Astrocyte (in vitro differentiated cells and primary cell): ENCODE results near the gene LMNTD2. TPM values are rescaled to one million over a fixed set of nuclear protein-coding genes. Genes with fewer than 3 reads are reported as not detected.

Experiments used
- DNase-seq: peaks from one replicate; pipeline ENCODE4 v3.0.0-alpha.2; 2010; ENCODE audit warnings: low read depth
- FAIRE-seq: peaks from 2 replicates; lab custom pipeline; 2011; peaks lifted over from hg19 to GRCh38; lab: Jason Lieb, UNC
- H2AFZ ChIP-seq: 2 replicates; pipeline ENCODE4 v1.6.0; 2012; ENCODE audit warnings: low read depth, low read length, inconsistent platforms
- H3K27ac ChIP-seq: 2 replicates; pipeline ENCODE4 v1.5.1; 2011; ENCODE audit warnings: low read depth, low read length, inconsistent platforms
- H3K27me3 ChIP-seq: 2 replicates; pipeline ENCODE4 v1.6.0; 2011; ENCODE audit warnings: low read length, inconsistent platforms; ENCODE audit not compliant: insufficient read depth
- H3K36me3 ChIP-seq: 2 replicates; pipeline ENCODE4 v1.5.1; 2011; ENCODE audit warnings: low read length, inconsistent platforms; ENCODE audit not compliant: insufficient read depth
- H3K4me1 ChIP-seq: 2 replicates; pipeline ENCODE4 v1.5.1; 2011; ENCODE audit warnings: low read length, inconsistent platforms; ENCODE audit not compliant: insufficient read depth
- H3K4me2 ChIP-seq: 2 replicates; pipeline ENCODE4 v1.6.0; 2012; ENCODE audit warnings: low read length, inconsistent platforms
- H3K4me3 ChIP-seq: 2 replicates; pipeline ENCODE4 v1.5.1; 2011; ENCODE audit warnings: low read depth, mild to moderate bottlenecking, low read length, inconsistent platforms; ENCODE audit not compliant: insufficient read depth
- H3K79me2 ChIP-seq: 2 replicates; pipeline ENCODE4 v1.6.0; 2012; ENCODE audit warnings: mild to moderate bottlenecking, low read length, inconsistent platforms; ENCODE audit not compliant: insufficient read depth
- H3K9ac ChIP-seq: 2 replicates; pipeline ENCODE4 v1.6.0; 2012; ENCODE audit warnings: mild to moderate bottlenecking, low read length, inconsistent platforms
- H3K9me3 ChIP-seq: 2 replicates; pipeline ENCODE4 v1.5.1; 2012; ENCODE audit warnings: low read depth, mild to moderate bottlenecking, low read length, inconsistent platforms; ENCODE audit not compliant: insufficient read depth
- H4K20me1 ChIP-seq: 2 replicates; pipeline ENCODE4 v1.6.0; 2012; ENCODE audit warnings: low read length, inconsistent platforms; ENCODE audit not compliant: insufficient read depth
- H3K27ac Mint-ChIP-seq: one replicate; pipeline ENCODE4 v1.8.0; 2021; ENCODE audit warnings: mild to moderate bottlenecking, mixed read lengths; ENCODE audit not compliant: unreplicated experiment
- H3K27me3 Mint-ChIP-seq: one replicate; pipeline ENCODE4 v1.8.0; 2021; ENCODE audit warnings: low read depth, mixed read lengths; ENCODE audit not compliant: unreplicated experiment
- H3K36me3 Mint-ChIP-seq: one replicate; pipeline ENCODE4 v1.8.0; 2021; ENCODE audit warnings: low read depth, mixed read lengths; ENCODE audit not compliant: unreplicated experiment
- H3K4me1 Mint-ChIP-seq: one replicate; pipeline ENCODE4 v1.8.0; 2021; ENCODE audit warnings: low read depth, mixed read lengths; ENCODE audit not compliant: unreplicated experiment
- H3K4me3 Mint-ChIP-seq: one replicate; pipeline ENCODE4 v1.8.0; 2021; ENCODE audit warnings: mild to moderate bottlenecking, moderate library complexity, mixed read lengths; ENCODE audit not compliant: unreplicated experiment
- H3K9me3 Mint-ChIP-seq: one replicate; pipeline ENCODE4 v1.8.0; 2021; ENCODE audit warnings: mild to moderate bottlenecking, mixed read lengths; ENCODE audit not compliant: unreplicated experiment
- EZH2 ChIP-seq: IDR thresholded peaks from 2 replicates; pipeline ENCODE4 v1.6.1; 2012; ENCODE audit warnings: mild to moderate bottlenecking, low read length, inconsistent platforms; ENCODE audit not compliant: insufficient read depth
- total RNA-seq: library from RNA; stranded (reverse); gene quantifications from 2 replicates; pipeline ENCODE4 v1.2.1, GENCODE V29; 2021
- TF ChIP-seq, protein P1 (sequence below): IDR thresholded peaks from 2 replicates; pipeline ENCODE4 v1.5.1; 2011; ENCODE audit warnings: low read depth, mild to moderate bottlenecking, inconsistent platforms, low read length, moderate library complexity; ENCODE audit not compliant: insufficient read depth

Gene LMNTD2
- total RNA-seq, 1 donor from 2014 or later = 2.8 TPM

DNA sequence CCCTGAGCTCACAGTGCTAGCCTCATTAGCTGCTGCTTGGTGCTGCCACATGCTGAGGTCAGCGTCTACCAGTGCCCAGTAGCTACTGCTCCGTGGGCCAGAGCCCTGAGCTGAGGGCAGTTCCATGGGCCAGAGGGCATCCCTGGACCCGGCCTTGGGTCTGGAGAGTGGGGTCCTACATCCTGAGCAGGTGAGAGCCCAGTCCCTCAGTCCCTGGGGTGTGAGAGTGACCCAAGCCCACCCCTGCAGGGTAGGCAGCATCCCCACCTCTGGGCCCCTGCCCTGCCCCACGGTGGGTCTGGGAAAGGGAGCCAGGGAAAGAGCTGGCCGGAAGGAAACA lies 9.8 kb downstream of the LMNTD2 start:
- H3K9ac ChIP-seq = no peak overlapping the region
- no peak overlapping the region for H3K4me3 ChIP-seq
- peaks cover 2% of the 10 kb centered on the region for H3K27me3 ChIP-seq
- no peaks in the 10 kb centered on the region for H4K20me1 ChIP-seq
- Mint-ChIP-seq H3K36me3 (no peaks in the 10 kb centered on the region), H3K27me3 (peaks cover 4% of the 10 kb centered on the region), H3K4me1 (peaks cover 6% of the 10 kb centered on the region), H3K4me3 (no peak overlapping the region), H3K9me3 (no peaks in the 10 kb centered on the region), H3K27ac (no peak overlapping the region)
- no peak for DNase-seq
- FAIRE-seq = no peak
- H3K27ac ChIP-seq = no peak overlapping the region
- H3K4me2 ChIP-seq = no peak overlapping the region
- H3K36me3 ChIP-seq = no peaks in the 10 kb centered on the region
- no peaks in the 10 kb centered on the region for H3K79me2 ChIP-seq
- no peaks in the 10 kb centered on the region for H3K9me3 ChIP-seq
- TF ChIP-seq EZH2 = no peak
- TF ChIP-seq, protein P1, sequence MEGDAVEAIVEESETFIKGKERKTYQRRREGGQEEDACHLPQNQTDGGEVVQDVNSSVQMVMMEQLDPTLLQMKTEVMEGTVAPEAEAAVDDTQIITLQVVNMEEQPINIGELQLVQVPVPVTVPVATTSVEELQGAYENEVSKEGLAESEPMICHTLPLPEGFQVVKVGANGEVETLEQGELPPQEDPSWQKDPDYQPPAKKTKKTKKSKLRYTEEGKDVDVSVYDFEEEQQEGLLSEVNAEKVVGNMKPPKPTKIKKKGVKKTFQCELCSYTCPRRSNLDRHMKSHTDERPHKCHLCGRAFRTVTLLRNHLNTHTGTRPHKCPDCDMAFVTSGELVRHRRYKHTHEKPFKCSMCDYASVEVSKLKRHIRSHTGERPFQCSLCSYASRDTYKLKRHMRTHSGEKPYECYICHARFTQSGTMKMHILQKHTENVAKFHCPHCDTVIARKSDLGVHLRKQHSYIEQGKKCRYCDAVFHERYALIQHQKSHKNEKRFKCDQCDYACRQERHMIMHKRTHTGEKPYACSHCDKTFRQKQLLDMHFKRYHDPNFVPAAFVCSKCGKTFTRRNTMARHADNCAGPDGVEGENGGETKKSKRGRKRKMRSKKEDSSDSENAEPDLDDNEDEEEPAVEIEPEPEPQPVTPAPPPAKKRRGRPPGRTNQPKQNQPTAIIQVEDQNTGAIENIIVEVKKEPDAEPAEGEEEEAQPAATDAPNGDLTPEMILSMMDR = no peak
- no peak overlapping the region for H2AFZ ChIP-seq
- no peaks in the 10 kb centered on the region for H3K4me1 ChIP-seq

DNA sequence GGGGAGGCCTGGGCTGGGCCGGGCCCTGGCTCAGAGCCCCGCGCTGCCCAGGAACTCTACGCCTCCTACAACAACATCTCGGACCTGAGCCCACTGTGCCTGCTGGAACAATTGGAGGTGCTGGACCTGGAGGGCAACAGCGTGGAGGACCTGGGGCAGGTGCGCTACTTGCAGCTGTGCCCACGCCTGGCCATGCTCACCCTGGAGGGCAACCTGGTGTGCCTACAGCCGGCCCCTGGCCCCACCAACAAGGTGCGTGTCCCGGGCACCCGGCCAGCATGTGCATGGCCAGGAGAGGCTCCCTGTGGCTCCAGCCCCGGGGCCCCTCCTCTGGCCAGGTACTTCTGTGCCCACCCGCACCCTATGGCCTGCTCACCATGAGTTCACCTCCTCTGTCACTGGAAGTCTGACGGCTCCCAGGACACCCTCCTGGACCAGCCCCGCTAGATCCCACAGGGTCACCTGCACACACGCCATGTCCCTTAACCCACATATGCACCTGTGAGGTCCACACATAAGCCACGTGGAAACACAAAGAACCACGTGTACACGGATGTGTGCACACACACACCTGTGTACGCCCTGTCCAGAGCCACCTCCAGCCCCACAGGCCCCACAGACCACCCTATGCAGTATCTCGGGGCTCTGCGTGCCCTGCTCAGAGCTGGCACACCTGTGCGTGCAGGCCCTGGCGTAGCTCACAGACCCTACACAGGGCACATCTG lies 10.4 kb downstream of the LMNTD2 start:
- peaks cover 6% of the 10 kb centered on the region for H3K4me1 Mint-ChIP-seq

More for the DNA sequence above, 10.4 kb downstream of the LMNTD2 start:
- no peak for DNase-seq
- H3K79me2 ChIP-seq = no peaks in the 10 kb centered on the region
- H3K9ac ChIP-seq = no peak overlapping the region
- no peak overlapping the region for H3K27ac ChIP-seq
- no peaks in the 10 kb centered on the region for H3K36me3 Mint-ChIP-seq
- H3K4me1 ChIP-seq = no peaks in the 10 kb centered on the region
- no peaks in the 10 kb centered on the region for H4K20me1 ChIP-seq
- no peak for FAIRE-seq
- H3K9me3 Mint-ChIP-seq = no peaks in the 10 kb centered on the region
- H3K27me3 Mint-ChIP-seq = peaks cover 4% of the 10 kb centered on the region
- H3K36me3 ChIP-seq = no peaks in the 10 kb centered on the region
- H3K4me3 Mint-ChIP-seq = no peak overlapping the region
- H3K27ac Mint-ChIP-seq = no peak overlapping the region
- no peaks in the 10 kb centered on the region for H3K9me3 ChIP-seq
- no peaks in the 10 kb centered on the region for H3K27me3 ChIP-seq
- TF ChIP-seq, protein P1 = no peak
- no peak for TF ChIP-seq EZH2
- no peak overlapping the region for H3K4me2 ChIP-seq
- H3K4me3 ChIP-seq = no peak overlapping the region
- H2AFZ ChIP-seq = no peak overlapping the region
